HEK293 (cell line): ENCODE measurements around the gene MIB2.

Experiments used
- EGR2 ChIP-seq: fragments of 450-650 bp; formaldehyde crosslinking; IDR thresholded peaks from 2 replicates; pipeline ENCODE4 v1.5.1; 2016; ENCODE audit warnings: low read depth, missing biosample characterization, missing genetic modification characterization
- GLIS2 ChIP-seq: fragments of 450-650 bp; formaldehyde crosslinking; IDR thresholded peaks from 2 replicates; pipeline ENCODE4 v1.5.1; 2016; ENCODE audit warnings: missing biosample characterization, missing genetic modification characterization
- IKZF3 ChIP-seq: fragments of 450-650 bp; IDR thresholded peaks from 2 replicates; pipeline ENCODE4 v1.5.0; 2018; ENCODE audit warnings: missing biosample characterization, mild to moderate bottlenecking, missing genetic modification characterization, moderate library complexity
- KLF7 ChIP-seq: fragments of 450-650 bp; formaldehyde crosslinking; IDR thresholded peaks from 2 replicates; pipeline ENCODE4 v1.5.1; 2016; ENCODE audit warnings: missing biosample characterization, missing genetic modification characterization, borderline replicate concordance
- KLF9 ChIP-seq: fragments of 450-650 bp; formaldehyde crosslinking; IDR thresholded peaks from 2 replicates; pipeline ENCODE4 v1.5.1; 2016; ENCODE audit warnings: missing biosample characterization, missing genetic modification characterization, low read depth
- OSR2 ChIP-seq: fragments of 450-650 bp; formaldehyde crosslinking; IDR thresholded peaks from 2 replicates; pipeline ENCODE4 v1.5.1; 2016; ENCODE audit warnings: missing biosample characterization, missing genetic modification characterization
- OVOL3 ChIP-seq: fragments of 450-650 bp; formaldehyde crosslinking; IDR thresholded peaks from 2 replicates; pipeline ENCODE4 v1.5.1; 2016; ENCODE audit warnings: missing biosample characterization, missing genetic modification characterization
- PRDM6 ChIP-seq: fragments of 450-650 bp; formaldehyde crosslinking; IDR thresholded peaks from 2 replicates; pipeline ENCODE4 v1.5.1; 2017; ENCODE audit warnings: missing biosample characterization, missing genetic modification characterization
- SCRT1 ChIP-seq: fragments of 450-650 bp; formaldehyde crosslinking; IDR thresholded peaks from 2 replicates; pipeline ENCODE4 v1.5.1; 2016; ENCODE audit warnings: missing biosample characterization, missing genetic modification characterization, borderline replicate concordance
- SP2 ChIP-seq: fragments of 450-650 bp; formaldehyde crosslinking; IDR thresholded peaks from 2 replicates; pipeline ENCODE4 v1.5.1; 2016; ENCODE audit warnings: missing biosample characterization, missing genetic modification characterization
- YY1 ChIP-seq: fragments of 450-650 bp; formaldehyde crosslinking; IDR thresholded peaks from 2 replicates; pipeline ENCODE4 v1.5.1; 2018; ENCODE audit warnings: missing biosample characterization, missing genetic modification characterization
- ZBTB10 ChIP-seq: fragments of 450-650 bp; formaldehyde crosslinking; IDR thresholded peaks from 2 replicates; pipeline ENCODE4 v1.5.1; 2016; ENCODE audit warnings: missing biosample characterization, missing genetic modification characterization
- ZBTB8A ChIP-seq: fragments of 450-650 bp; formaldehyde crosslinking; IDR thresholded peaks from 2 replicates; pipeline ENCODE4 v1.5.1; 2016; ENCODE audit warnings: missing biosample characterization, missing genetic modification characterization
- ZEB2 ChIP-seq: fragments of 450-650 bp; formaldehyde crosslinking; IDR thresholded peaks from 2 replicates; pipeline ENCODE4 v1.5.1; 2016; ENCODE audit warnings: missing biosample characterization, missing genetic modification characterization
- ZFHX2 ChIP-seq: fragments of 450-650 bp; formaldehyde crosslinking; conservative IDR thresholded peaks from 2 replicates; pipeline ENCODE4 v1.5.1; 2016; ENCODE audit warnings: missing biosample characterization, missing genetic modification characterization
- ZNF10 ChIP-seq: fragments of 450-650 bp; formaldehyde crosslinking; IDR thresholded peaks from 2 replicates; pipeline ENCODE4 v1.5.1; 2017; ENCODE audit warnings: missing biosample characterization, missing genetic modification characterization
- ZNF174 ChIP-seq: fragments of 450-650 bp; formaldehyde crosslinking; IDR thresholded peaks from 2 replicates; pipeline ENCODE4 v1.5.0; 2017; ENCODE audit warnings: missing biosample characterization, mild to moderate bottlenecking, missing genetic modification characterization
- ZNF175 ChIP-seq: fragments of 450-650 bp; formaldehyde crosslinking; IDR thresholded peaks from 2 replicates; pipeline ENCODE4 v1.5.1; 2016; ENCODE audit warnings: missing biosample characterization, missing genetic modification characterization
- ZNF2 ChIP-seq: fragments of 450-650 bp; formaldehyde crosslinking; IDR thresholded peaks from 2 replicates; pipeline ENCODE4 v1.5.1; 2016; ENCODE audit warnings: missing biosample characterization, missing genetic modification characterization
- ZNF202 ChIP-seq: fragments of 450-650 bp; formaldehyde crosslinking; IDR thresholded peaks from 2 replicates; pipeline ENCODE4 v1.5.1; 2016; ENCODE audit warnings: missing biosample characterization, missing genetic modification characterization, borderline replicate concordance
- ZNF292 ChIP-seq: fragments of 450-650 bp; formaldehyde crosslinking; IDR thresholded peaks from 2 replicates; pipeline ENCODE4 v1.5.1; 2016; ENCODE audit warnings: low read depth, missing biosample characterization, missing genetic modification characterization, borderline replicate concordance
- ZNF404 ChIP-seq: fragments of 450-650 bp; formaldehyde crosslinking; IDR thresholded peaks from 2 replicates; pipeline ENCODE4 v1.5.1; 2017; ENCODE audit warnings: missing biosample characterization, missing genetic modification characterization
- ZNF501 ChIP-seq: fragments of 450-650 bp; formaldehyde crosslinking; IDR thresholded peaks from 2 replicates; pipeline ENCODE4 v1.5.1; 2016; ENCODE audit warnings: missing biosample characterization, missing genetic modification characterization
- ZNF514 ChIP-seq: fragments of 450-650 bp; formaldehyde crosslinking; IDR thresholded peaks from 2 replicates; pipeline ENCODE4 v1.5.1; 2016; ENCODE audit warnings: missing biosample characterization, missing genetic modification characterization
- ZNF585B ChIP-seq: fragments of 450-650 bp; formaldehyde crosslinking; IDR thresholded peaks from 2 replicates; pipeline ENCODE4 v1.5.1; 2016; ENCODE audit warnings: missing biosample characterization, missing genetic modification characterization
- ZNF596 ChIP-seq: fragments of 450-650 bp; IDR thresholded peaks from 2 replicates; pipeline ENCODE4 v1.5.0; 2018; ENCODE audit warnings: missing biosample characterization, mild to moderate bottlenecking, missing genetic modification characterization, moderate library complexity
- ZNF600 ChIP-seq: fragments of 450-650 bp; formaldehyde crosslinking; IDR thresholded peaks from 2 replicates; pipeline ENCODE4 v1.5.1; 2016; ENCODE audit warnings: missing biosample characterization, missing genetic modification characterization
- ZNF610 ChIP-seq: fragments of 450-650 bp; formaldehyde crosslinking; IDR thresholded peaks from 2 replicates; pipeline ENCODE4 v1.5.1; 2016; ENCODE audit warnings: missing biosample characterization, missing genetic modification characterization, borderline replicate concordance
- ZNF76 ChIP-seq: fragments of 450-650 bp; formaldehyde crosslinking; IDR thresholded peaks from 2 replicates; pipeline ENCODE4; 2016; ENCODE audit warnings: low read depth, missing biosample characterization, missing genetic modification characterization, borderline replicate concordance
- ZNF768 ChIP-seq: fragments of 450-650 bp; formaldehyde crosslinking; IDR thresholded peaks from 2 replicates; pipeline ENCODE4 v1.5.1; 2018; ENCODE audit warnings: missing biosample characterization, mild to moderate bottlenecking, missing genetic modification characterization
- ZSCAN16 ChIP-seq: fragments of 450-650 bp; formaldehyde crosslinking; IDR thresholded peaks from 2 replicates; pipeline ENCODE4 v1.5.1; 2016; ENCODE audit warnings: missing biosample characterization, missing genetic modification characterization
- ZSCAN30 ChIP-seq: fragments of 450-650 bp; IDR thresholded peaks from 2 replicates; pipeline ENCODE4 v1.5.1; 2018; ENCODE audit warnings: missing biosample characterization, mild to moderate bottlenecking, missing genetic modification characterization, moderate library complexity
- ZXDB ChIP-seq: fragments of 450-650 bp; formaldehyde crosslinking; IDR thresholded peaks from 2 replicates; pipeline ENCODE4 v1.5.1; 2016; ENCODE audit warnings: missing biosample characterization, missing genetic modification characterization
- TF ChIP-seq, protein P1 (sequence below): fragments of 450-650 bp; IDR thresholded peaks from 2 replicates; pipeline ENCODE4 v1.5.1; 2018; ENCODE audit warnings: missing biosample characterization, missing genetic modification characterization
- TF ChIP-seq, protein P2 (sequence below): fragments of 450-650 bp; formaldehyde crosslinking; IDR thresholded peaks from 2 replicates; pipeline ENCODE4; 2016; ENCODE audit warnings: missing biosample characterization, missing genetic modification characterization

The MIB2 gene

GRCh38 chr1:1615256-1616044 lies at the start of gene MIB2 (continued):
- TF ChIP-seq ZNF202 (tag by site-specific recombination), result no peak
- peak; percentile 99 for TF ChIP-seq ZEB2 (tag by site-specific recombination)
- 0 out of 2 replicates have a peak, but pooled peaks have one; percentile 18 for TF ChIP-seq OVOL3 (tag by site-specific recombination)
- TF ChIP-seq EGR2 (tag by site-specific recombination), result peak; percentile 91
- TF ChIP-seq ZNF596 (tag by site-specific recombination), result no peak
- peak; percentile 89 for TF ChIP-seq SP2 (tag by site-specific recombination)
- TF ChIP-seq KLF9, result peak; percentile 99
- no peak for TF ChIP-seq ZNF292 (tag by site-specific recombination)
- TF ChIP-seq GLIS2 (tag by site-specific recombination), result peak; percentile 86
- peak; percentile 52; the same call in 1 of the 2 replicates for TF ChIP-seq ZNF2 (tag by site-specific recombination)
- peak; percentile 93 for TF ChIP-seq ZFHX2 (tag by site-specific recombination)
- TF ChIP-seq ZNF76, result peak; percentile 92
- TF ChIP-seq ZNF174 (tag by site-specific recombination), result no peak
- no peak for TF ChIP-seq ZNF175 (tag by site-specific recombination)
- peak; percentile 92 for TF ChIP-seq ZXDB
- TF ChIP-seq PRDM6, result no peak
- no peak for TF ChIP-seq ZNF10 (tag by site-specific recombination)
- no peak; the same call in 1 of the 2 replicates for TF ChIP-seq ZNF768
- no peak for TF ChIP-seq ZNF404
- TF ChIP-seq ZBTB10 (tag by site-specific recombination), result 0 out of 2 replicates have a peak, but pooled peaks have one; percentile 57
- TF ChIP-seq ZNF514 (tag by site-specific recombination), result no peak
- TF ChIP-seq ZNF600, result peak; percentile 99
- TF ChIP-seq, protein P1, sequence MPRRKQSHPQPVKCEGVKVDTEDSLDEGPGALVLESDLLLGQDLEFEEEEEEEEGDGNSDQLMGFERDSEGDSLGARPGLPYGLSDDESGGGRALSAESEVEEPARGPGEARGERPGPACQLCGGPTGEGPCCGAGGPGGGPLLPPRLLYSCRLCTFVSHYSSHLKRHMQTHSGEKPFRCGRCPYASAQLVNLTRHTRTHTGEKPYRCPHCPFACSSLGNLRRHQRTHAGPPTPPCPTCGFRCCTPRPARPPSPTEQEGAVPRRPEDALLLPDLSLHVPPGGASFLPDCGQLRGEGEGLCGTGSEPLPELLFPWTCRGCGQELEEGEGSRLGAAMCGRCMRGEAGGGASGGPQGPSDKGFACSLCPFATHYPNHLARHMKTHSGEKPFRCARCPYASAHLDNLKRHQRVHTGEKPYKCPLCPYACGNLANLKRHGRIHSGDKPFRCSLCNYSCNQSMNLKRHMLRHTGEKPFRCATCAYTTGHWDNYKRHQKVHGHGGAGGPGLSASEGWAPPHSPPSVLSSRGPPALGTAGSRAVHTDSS, result peak; percentile 25; the same call in 1 of the 2 replicates
- 0 out of 2 replicates have a peak, but pooled peaks have one; percentile 42 for TF ChIP-seq ZSCAN16 (tag by site-specific recombination)
- TF ChIP-seq ZNF585B (tag by site-specific recombination), result no peak; the same call in 1 of the 2 replicates
- TF ChIP-seq, protein P2, sequence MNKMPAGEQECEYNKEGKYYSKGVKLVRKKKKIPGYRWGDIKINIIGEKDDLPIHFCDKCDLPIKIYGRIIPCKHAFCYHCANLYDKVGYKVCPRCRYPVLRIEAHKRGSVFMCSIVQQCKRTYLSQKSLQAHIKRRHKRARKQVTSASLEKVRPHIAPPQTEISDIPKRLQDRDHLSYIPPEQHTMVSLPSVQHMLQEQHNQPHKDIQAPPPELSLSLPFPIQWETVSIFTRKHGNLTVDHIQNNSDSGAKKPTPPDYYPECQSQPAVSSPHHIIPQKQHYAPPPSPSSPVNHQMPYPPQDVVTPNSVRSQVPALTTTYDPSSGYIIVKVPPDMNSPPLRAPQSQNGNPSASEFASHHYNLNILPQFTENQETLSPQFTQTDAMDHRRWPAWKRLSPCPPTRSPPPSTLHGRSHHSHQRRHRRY (tag by site-specific recombination), result no peak
- peak; percentile 18; the same call in 1 of the 2 replicates for TF ChIP-seq OSR2 (tag by site-specific recombination)
- TF ChIP-seq ZBTB8A (tag by site-specific recombination), result peak; percentile 93
- TF ChIP-seq IKZF3 (tag by site-specific recombination), result peak; percentile 55; the same call in 1 of the 2 replicates
- peak; percentile 79; the same call in 1 of the 2 replicates for TF ChIP-seq KLF7 (tag by site-specific recombination)
- peak; percentile 92 for TF ChIP-seq ZNF501 (tag by site-specific recombination)
- peak; percentile 96 for TF ChIP-seq ZNF610 (tag by site-specific recombination)
- peak; percentile 60 for TF ChIP-seq YY1 (tag by site-specific recombination)
- TF ChIP-seq SCRT1 (tag by site-specific recombination), result no peak
- peak; percentile 88; the same call in 1 of the 2 replicates for TF ChIP-seq ZSCAN30
